Hepatocyte (in vitro differentiated cells): Measurements from ENCODE around the gene SIK3.

Experiments
- CTCF ChIP-seq: fragments of 200-600 bp; sonication (generic); IDR thresholded peaks from 2 replicates; pipeline ENCODE4 v1.5.1; 2016; ENCODE audit warnings: antibody characterized with exemption, mild to moderate bottlenecking; ENCODE audit not compliant: poor library complexity
- EZH2 ChIP-seq: fragments of 200-600 bp; sonication (generic); IDR thresholded peaks from 2 replicates; pipeline ENCODE4 v1.6.1; 2016; ENCODE audit warnings: antibody characterized with exemption, mild to moderate bottlenecking, borderline replicate concordance
- EZH2phosphoT487 ChIP-seq: fragments of 200-600 bp; sonication (generic); IDR thresholded peaks from one replicate; pipeline ENCODE4 v1.6.1; 2018; ENCODE audit warnings: antibody characterized with exemption, mild to moderate bottlenecking, low read depth, moderate library complexity; ENCODE audit not compliant: unreplicated experiment, severe bottlenecking

- no peak for TF ChIP-seq CTCF
- TF ChIP-seq EZH2 = no peak
- TF ChIP-seq EZH2phosphoT487 = no peak
These were observed 164.3 kb downstream of the SIK3 start for GRCh38 chr11:116933961-116934360.
